Stimulated activated memory B cell treated with anti-CD40 and anti-IgM and Interleukin-4, amounts not matched to agents 10 μg/mL and 1 μg/mL and 100 μg/mL, for 72 hours (primary cell): ENCODE data around the gene SLC38A10.

Experiments
- ATAC-seq: fragments of 150-1000 bp; cut with Tn5 transposase; 2 replicates; pipeline ENCODE4 v1.10.0; 2021
- H3K27ac Mint-ChIP-seq: one replicate; pipeline ENCODE4 v1.8.0; 2022; ENCODE audit warnings: mild to moderate bottlenecking, mixed read lengths
- H3K27me3 Mint-ChIP-seq: one replicate; pipeline ENCODE4 v1.8.0; 2022; ENCODE audit warnings: mixed read lengths
- H3K36me3 Mint-ChIP-seq: one replicate; pipeline ENCODE4 v1.8.0; 2022; ENCODE audit warnings: mixed read lengths
- H3K4me1 Mint-ChIP-seq: one replicate; pipeline ENCODE4 v1.8.0; 2022; ENCODE audit warnings: mixed read lengths
- H3K4me3 Mint-ChIP-seq: one replicate; pipeline ENCODE4 v1.8.0; 2022; ENCODE audit warnings: mild to moderate bottlenecking, moderate library complexity, mixed read lengths
- H3K9me3 Mint-ChIP-seq: one replicate; pipeline ENCODE4 v1.8.0; 2022; ENCODE audit warnings: mixed read lengths

Gene SLC38A10

GRCh38 chr17:81265576-81265975 lies 29.5 kb downstream of the SLC38A10 start:
- no peaks in the 10 kb centered on the region for H3K9me3 Mint-ChIP-seq
- no peaks in the 10 kb centered on the region for H3K4me1 Mint-ChIP-seq
- H3K27me3 Mint-ChIP-seq, result no peaks in the 10 kb centered on the region
- no peak overlapping the region for H3K27ac Mint-ChIP-seq
- no peak for ATAC-seq
- H3K36me3 Mint-ChIP-seq, result peaks cover 60% of the 10 kb centered on the region
- no peak overlapping the region for H3K4me3 Mint-ChIP-seq

DNA sequence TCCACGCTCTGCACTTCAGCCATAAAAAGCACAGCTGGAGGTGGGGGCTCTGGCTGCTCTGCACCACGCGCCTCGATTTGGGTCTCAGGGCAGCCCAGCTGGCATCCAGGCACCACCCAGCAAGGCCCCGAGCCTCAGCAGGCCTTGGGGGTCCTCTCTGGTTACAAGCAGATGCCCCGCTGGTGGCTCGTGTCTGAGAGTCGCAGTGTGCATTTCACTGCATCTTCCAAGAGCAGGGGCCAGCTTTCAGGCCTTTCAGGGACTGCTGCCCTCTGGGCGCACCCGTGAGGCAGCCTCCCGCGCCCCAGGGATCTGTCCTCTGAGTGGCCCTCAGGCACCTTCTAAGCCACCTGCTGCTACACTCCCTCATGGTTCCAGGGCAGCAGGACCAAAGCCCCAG lies 30.5 kb downstream of the SLC38A10 start:
- Mint-ChIP-seq H3K4me1 (peaks cover 6% of the 10 kb centered on the region), H3K36me3 (peaks cover 60% of the 10 kb centered on the region), H3K4me3 (no peak overlapping the region), H3K9me3 (no peaks in the 10 kb centered on the region), H3K27ac (no peak overlapping the region), H3K27me3 (no peaks in the 10 kb centered on the region)
- ATAC-seq, result no peak

DNA sequence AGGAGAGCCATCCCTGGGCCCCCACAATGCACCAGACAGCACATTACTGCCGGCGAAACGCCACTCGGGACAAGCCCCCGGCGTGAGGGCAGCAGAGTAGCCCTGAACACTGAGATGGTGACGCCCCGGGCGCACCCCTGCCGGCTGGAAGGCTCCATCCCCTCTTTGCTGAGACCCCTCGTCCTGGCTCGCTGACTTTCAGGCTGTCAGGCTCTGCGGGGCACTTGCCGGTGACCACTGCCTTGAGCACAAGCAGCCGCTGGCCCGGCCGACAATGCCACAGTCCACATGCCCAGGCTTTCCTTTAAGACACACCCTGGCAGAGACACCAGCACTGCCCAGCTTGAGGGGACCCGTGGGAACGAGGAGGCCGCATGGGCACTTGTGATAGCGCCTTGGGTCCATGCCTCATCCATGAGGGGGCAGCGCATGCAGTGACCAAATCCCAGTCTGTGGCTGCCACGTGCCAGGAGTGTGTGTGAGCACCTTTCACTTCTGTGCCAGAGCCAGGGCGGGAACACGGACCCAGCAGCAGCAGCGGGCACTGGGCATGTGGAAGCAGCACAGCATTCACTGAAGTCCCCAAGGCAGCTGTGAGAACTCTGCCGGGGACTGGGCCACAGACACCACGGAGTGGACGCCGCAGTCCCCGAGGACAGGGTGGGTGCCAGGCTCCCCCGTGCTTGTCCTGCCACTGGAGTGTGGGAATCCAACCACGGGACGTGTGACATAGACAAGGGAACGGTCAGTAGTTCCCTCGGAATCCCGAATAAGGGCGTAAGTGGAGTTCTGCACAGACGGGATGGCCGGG lies 31.5 kb downstream of the SLC38A10 start:
- Mint-ChIP-seq H3K4me1 (peaks cover 10% of the 10 kb centered on the region), H3K27me3 (no peaks in the 10 kb centered on the region), H3K4me3 (no peak overlapping the region), H3K36me3 (peaks cover 56% of the 10 kb centered on the region), H3K9me3 (no peaks in the 10 kb centered on the region), H3K27ac (no peak overlapping the region)
- ATAC-seq, result no peak

DNA sequence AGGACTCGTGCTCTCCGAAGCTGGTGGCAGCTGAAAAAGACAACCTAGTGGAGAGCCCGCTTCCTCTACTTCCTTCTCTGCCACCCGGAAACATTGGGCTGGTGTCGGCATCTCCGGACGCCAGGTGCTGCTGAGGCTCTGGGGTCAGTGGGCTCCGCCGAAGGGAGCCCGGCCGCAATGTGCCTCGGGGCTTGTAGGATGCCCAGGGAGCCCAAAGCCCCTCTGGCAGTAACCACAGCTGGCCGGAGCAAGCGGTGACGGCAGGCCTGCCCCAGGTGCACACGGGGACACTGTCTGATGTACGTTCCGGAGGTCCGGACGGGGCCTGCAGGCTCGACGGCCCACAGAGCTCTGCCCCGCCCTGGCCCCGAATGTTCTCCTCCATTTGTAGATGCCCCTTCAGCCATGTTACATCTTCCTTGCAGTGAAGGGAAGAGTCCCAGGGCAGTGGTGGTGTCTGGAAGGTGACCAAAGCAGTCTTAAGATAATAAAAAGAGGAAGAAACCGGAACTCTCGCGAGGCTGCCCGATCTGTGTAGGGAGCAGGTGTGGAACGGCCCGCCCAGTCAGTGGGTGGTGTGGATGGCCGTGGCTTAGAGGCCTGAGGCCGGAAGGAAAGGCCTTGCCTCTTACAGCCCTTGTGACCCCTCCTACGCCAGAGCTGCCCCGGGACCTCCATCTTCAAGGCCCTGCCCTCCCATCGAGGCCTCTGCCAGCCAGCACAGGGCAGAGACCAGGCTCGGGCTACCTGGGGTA lies 33.3 kb downstream of the SLC38A10 start:
- Mint-ChIP-seq H3K4me3 (no peak overlapping the region), H3K4me1 (peaks cover 10% of the 10 kb centered on the region), H3K27me3 (no peaks in the 10 kb centered on the region), H3K36me3 (peaks cover 42% of the 10 kb centered on the region), H3K27ac (no peak overlapping the region), H3K9me3 (no peaks in the 10 kb centered on the region)
- no peak for ATAC-seq

GRCh38 chr17:81261096-81261495 lies 34.0 kb downstream of the SLC38A10 start:
- H3K27ac Mint-ChIP-seq, result no peak overlapping the region

DNA sequence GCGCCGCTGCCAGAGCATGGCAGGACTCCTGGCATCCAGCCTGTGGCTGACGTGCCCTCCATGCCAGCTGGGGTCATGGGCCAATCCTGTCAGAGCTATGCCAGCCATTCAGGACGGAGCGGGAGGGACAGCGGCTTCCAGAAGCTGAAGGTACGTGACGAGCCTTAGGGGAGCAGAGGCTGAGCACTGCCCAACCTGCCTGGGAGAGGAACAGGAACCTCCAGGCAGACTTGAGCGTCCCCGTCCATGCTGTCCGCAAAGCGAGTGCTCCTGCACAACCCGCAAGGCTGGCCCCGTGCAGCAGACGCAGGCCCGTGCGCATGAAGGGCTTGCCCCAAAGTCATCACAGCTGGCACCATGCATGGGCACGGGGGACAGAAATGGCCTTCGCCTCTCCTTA lies 34.5 kb downstream of the SLC38A10 start:
- Mint-ChIP-seq H3K4me3 (no peak overlapping the region), H3K27me3 (no peaks in the 10 kb centered on the region), H3K9me3 (no peaks in the 10 kb centered on the region), H3K36me3 (peaks cover 37% of the 10 kb centered on the region), H3K4me1 (peaks cover 10% of the 10 kb centered on the region), H3K27ac (no peak overlapping the region)
- ATAC-seq, result no peak

More at GRCh38 chr17:81261096-81261495, 34.0 kb downstream of the SLC38A10 start:
- Mint-ChIP-seq H3K4me3 (no peak overlapping the region), H3K36me3 (peaks cover 41% of the 10 kb centered on the region), H3K9me3 (no peaks in the 10 kb centered on the region), H3K4me1 (peaks cover 10% of the 10 kb centered on the region), H3K27me3 (no peaks in the 10 kb centered on the region)
- ATAC-seq, result no peak

- no peak for ATAC-seq
- H3K27ac Mint-ChIP-seq, result no peak overlapping the region
- H3K36me3 Mint-ChIP-seq, result peaks cover 32% of the 10 kb centered on the region
- peaks cover 10% of the 10 kb centered on the region for H3K4me1 Mint-ChIP-seq
- no peaks in the 10 kb centered on the region for H3K27me3 Mint-ChIP-seq
- no peak overlapping the region for H3K4me3 Mint-ChIP-seq
- no peaks in the 10 kb centered on the region for H3K9me3 Mint-ChIP-seq
Measured at GRCh38 chr17:81260171-81260570, 34.9 kb downstream of the SLC38A10 start.

- H3K4me3 Mint-ChIP-seq, result no peak overlapping the region
- H3K9me3 Mint-ChIP-seq, result no peaks in the 10 kb centered on the region
- H3K36me3 Mint-ChIP-seq, result peaks cover 26% of the 10 kb centered on the region
- peaks cover 10% of the 10 kb centered on the region for H3K4me1 Mint-ChIP-seq
- no peak overlapping the region for H3K27ac Mint-ChIP-seq
- no peaks in the 10 kb centered on the region for H3K27me3 Mint-ChIP-seq
- no peak for ATAC-seq
Measured at GRCh38 chr17:81259058-81259605, 36.0 kb downstream of the SLC38A10 start.

GRCh38 chr17:81258292-81258691 lies 36.8 kb downstream of the SLC38A10 start:
- Mint-ChIP-seq H3K4me3 (no peak overlapping the region), H3K4me1 (peaks cover 18% of the 10 kb centered on the region), H3K27ac (no peak overlapping the region), H3K9me3 (no peaks in the 10 kb centered on the region), H3K36me3 (peaks cover 34% of the 10 kb centered on the region), H3K27me3 (no peaks in the 10 kb centered on the region)
- ATAC-seq, result no peak

DNA sequence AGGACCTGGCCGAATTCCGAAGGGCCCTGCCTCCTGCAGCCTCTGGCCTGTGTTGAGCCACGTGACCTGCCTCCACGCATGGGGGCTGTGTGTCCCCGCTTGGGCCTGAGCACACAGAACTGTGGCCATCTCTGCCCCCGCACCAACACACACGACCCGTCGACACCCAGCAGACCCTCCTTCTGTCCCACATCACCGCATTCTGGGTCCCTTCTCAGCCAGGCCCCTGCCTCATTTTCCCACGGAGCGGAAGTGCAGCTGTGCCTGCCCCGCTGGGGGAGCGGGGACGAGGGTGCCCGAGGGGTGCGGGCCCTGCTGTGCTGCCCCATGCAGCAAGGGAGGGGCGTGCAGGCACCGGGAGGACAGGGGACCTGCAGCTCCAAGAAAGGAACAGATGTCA lies 37.6 kb downstream of the SLC38A10 start:
- H3K27ac Mint-ChIP-seq, result no peak overlapping the region
- H3K4me1 Mint-ChIP-seq, result peaks cover 24% of the 10 kb centered on the region
- no peaks in the 10 kb centered on the region for H3K9me3 Mint-ChIP-seq
- peaks cover 39% of the 10 kb centered on the region for H3K36me3 Mint-ChIP-seq
- H3K4me3 Mint-ChIP-seq, result no peak overlapping the region
- ATAC-seq, result no peak
- H3K27me3 Mint-ChIP-seq, result no peaks in the 10 kb centered on the region

- Mint-ChIP-seq H3K4me1 (peaks cover 32% of the 10 kb centered on the region), H3K36me3 (peaks cover 37% of the 10 kb centered on the region), H3K27ac (no peak overlapping the region), H3K9me3 (no peaks in the 10 kb centered on the region), H3K27me3 (no peaks in the 10 kb centered on the region), H3K4me3 (no peak overlapping the region)
- ATAC-seq, result no peak
Measured at GRCh38 chr17:81256616-81257015, 38.5 kb downstream of the SLC38A10 start.

DNA sequence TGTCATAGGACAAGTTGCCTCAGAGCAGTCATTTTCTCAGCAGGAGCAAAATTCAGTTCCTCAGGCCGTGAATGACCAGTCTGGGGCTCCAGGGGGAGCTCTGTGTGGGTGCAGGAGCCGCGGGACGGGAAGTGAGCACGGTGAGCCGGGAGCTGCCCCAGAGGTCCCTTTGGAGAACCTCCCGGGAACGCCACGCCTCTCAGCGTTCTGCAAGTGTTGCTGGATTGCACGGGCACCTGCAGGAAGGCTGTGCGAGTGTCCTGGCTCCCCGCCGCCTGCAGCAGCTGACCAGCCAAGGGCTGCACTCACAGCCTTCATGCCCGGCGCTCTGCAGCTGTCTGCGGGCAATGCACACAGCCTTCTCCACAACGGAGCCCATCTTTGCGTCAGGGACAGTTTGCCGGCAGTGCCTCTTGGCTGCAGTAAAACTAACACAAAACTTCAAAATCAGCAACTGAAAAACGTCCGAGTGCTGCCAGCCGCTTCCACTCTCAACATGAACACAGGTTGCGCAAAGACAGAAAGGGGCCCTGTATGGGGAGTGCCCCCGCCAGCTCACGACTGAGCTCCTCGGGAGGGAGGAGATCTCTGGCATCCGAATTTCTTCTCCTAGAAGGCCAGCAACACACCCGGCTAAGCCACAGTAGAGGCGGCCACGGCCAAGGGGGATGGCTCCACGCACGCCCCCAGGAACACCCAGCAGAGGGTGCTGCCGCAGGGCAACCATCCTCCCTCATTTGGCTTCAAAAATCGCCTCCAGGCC lies 40.0 kb downstream of the SLC38A10 start:
- Mint-ChIP-seq H3K4me3 (no peak overlapping the region), H3K27me3 (no peaks in the 10 kb centered on the region), H3K27ac (no peak overlapping the region), H3K4me1 (peaks cover 32% of the 10 kb centered on the region), H3K9me3 (no peaks in the 10 kb centered on the region), H3K36me3 (peaks cover 36% of the 10 kb centered on the region)
- ATAC-seq, result no peak

DNA sequence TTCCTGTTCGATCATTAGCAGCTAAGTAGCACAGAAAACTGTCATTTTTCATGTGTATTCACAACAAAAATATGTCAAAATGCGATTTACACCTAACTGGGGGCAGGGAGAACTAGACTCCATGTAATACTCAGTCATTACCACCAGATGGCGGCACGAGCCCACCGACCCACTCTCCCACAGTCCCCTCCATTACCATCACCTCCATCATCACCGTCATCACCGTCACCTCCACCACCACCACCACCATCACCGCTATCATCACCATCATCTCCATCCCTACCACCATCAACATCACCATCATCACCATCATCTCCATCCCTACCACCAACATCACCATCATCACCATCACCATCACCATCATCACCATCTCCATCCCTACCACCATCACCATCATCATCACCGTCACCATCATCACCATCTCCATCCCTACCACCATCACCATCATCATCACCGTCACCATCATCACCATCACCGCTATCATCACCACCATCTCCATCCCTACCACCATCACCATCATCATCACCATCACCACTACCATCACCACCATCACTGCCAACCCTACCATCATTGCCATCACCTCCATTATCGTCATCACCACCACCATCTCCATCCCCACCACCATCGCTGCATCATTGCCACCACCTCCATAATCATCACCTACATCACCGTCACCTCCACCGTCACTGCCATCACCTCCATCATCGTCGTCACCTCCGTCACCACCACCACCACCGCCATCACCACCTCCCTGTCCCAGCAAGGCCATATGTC lies 41.6 kb downstream of the SLC38A10 start:
- H3K36me3 Mint-ChIP-seq, result peaks cover 37% of the 10 kb centered on the region
- H3K4me3 Mint-ChIP-seq, result no peak overlapping the region
- no peaks in the 10 kb centered on the region for H3K9me3 Mint-ChIP-seq
- H3K27ac Mint-ChIP-seq, result peak overlapping the region; percentile 35
- H3K27me3 Mint-ChIP-seq, result no peaks in the 10 kb centered on the region
- H3K4me1 Mint-ChIP-seq, result peaks cover 23% of the 10 kb centered on the region
- ATAC-seq, result peak; percentile 59

- Mint-ChIP-seq H3K36me3 (peaks cover 37% of the 10 kb centered on the region), H3K27me3 (no peaks in the 10 kb centered on the region), H3K4me1 (peaks cover 23% of the 10 kb centered on the region), H3K9me3 (no peaks in the 10 kb centered on the region), H3K4me3 (no peak overlapping the region), H3K27ac (peak overlapping the region; percentile 35)
- ATAC-seq, result no peak
Measured at GRCh38 chr17:81252987-81253329, 42.1 kb downstream of the SLC38A10 start.
